Fibroblast of peridontal ligament (primary cell): Measurements from ENCODE around the gene MYOCOS.

Experiments
- DNase-seq: peaks from one replicate; pipeline ENCODE4 v3.0.0-alpha.2; 2010; ENCODE audit errors: extremely low read depth

The MYOCOS gene

GRCh38 chr1:171663036-171663853 lies 41.2 kb downstream of the MYOCOS start:
- no peak for DNase-seq

- DNase-seq = peak; percentile 18
These were observed 42.0 kb downstream of the MYOCOS start for GRCh38 chr1:171663854-171664575.

DNA sequence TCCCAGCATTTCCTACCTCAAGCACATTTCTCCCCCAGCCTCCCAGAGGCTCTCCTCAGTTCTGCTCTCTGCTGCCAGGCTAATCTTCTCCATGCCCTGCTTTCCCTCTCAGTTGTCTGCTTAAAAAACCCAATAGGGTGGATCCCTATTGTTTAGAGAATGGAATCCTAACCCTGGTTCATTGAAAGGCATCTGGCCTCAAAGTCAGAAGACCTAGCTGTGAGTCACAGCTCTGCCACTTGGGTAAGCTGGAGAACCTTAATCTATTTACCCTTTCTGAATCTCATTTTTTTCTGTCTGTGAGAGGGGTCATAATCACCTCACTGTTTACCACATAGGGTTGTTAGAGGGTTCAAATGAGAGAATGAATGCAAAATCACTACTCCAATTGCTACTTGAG lies 42.9 kb downstream of the MYOCOS start:
- DNase-seq = peak; percentile 21

DNA sequence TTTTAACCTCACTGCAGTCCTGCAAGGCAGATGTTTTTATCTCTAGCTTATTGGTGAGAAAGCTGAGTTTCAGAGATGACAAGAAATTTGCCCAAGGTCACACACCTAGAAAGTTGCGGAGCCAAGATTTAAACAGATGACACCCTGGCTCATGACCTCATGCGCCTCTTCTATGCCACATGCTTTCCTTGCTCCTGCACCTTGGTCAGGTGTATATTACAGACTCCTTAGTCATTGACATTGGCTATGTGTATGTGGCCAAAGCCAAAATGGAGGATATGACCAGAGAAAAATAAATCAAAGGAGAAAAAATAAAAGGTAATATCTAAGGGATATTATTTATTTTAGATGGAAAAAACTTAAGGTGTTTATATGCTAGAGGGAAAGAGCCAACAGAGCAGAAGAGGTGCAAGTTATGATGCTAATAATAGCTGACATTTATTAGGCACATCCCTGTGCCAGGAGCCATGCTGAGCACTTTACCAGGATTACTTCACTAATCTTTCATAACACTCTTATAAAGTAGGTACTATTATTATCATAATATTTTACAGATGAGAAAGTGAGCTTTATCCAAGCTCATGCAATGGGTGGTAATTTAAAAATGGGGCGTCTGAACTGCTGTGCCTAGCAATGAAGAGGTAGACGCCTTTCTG lies 44.2 kb downstream of the MYOCOS start:
- DNase-seq = no peak

- no peak for DNase-seq
These were observed 46.3 kb downstream of the MYOCOS start for GRCh38 chr1:171668372-171668771.

GRCh38 chr1:171670739-171671138 lies 48.7 kb downstream of the MYOCOS start:
- DNase-seq = no peak

GRCh38 chr1:171674431-171675405 lies 52.7 kb downstream of the MYOCOS start:
- peak; percentile 22 for DNase-seq
